Ishikawa (cell line): Measurements from ENCODE around the gene CD151.

Experiments
- ZBTB7A ChIP-seq: IDR thresholded peaks from 2 replicates; pipeline ENCODE4 v1.6.1; 2012; ENCODE audit warnings: low read depth
- TF ChIP-seq, protein P1 (sequence below): IDR thresholded peaks from 2 replicates; pipeline ENCODE4 v1.6.1; 2012

DNA sequence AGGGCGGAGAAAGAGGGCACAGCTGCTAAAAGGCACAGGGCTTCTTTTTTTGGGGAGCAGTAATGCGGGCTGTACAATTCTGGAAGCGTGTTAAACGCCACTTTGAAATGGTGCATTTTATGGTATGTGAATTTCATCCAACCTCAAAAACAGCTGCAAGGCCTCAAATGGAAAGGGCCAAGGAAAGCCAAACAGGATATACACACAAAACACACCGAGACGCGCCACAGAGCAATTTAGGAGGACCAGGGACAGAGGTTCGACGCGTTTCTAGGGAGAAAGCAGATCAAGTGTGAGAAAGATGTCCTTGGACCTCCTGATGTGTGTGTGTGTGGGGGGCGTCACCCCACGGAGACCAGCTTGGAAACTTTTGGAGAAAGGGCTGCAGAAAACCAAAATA lies 41.0 kb downstream of the CD151 start:
- no peak for TF ChIP-seq ZBTB7A
- TF ChIP-seq, protein P1, sequence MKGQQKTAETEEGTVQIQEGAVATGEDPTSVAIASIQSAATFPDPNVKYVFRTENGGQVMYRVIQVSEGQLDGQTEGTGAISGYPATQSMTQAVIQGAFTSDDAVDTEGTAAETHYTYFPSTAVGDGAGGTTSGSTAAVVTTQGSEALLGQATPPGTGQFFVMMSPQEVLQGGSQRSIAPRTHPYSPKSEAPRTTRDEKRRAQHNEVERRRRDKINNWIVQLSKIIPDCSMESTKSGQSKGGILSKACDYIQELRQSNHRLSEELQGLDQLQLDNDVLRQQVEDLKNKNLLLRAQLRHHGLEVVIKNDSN: no peak
